Lung microvascular endothelial cell (primary cell): ENCODE measurements around the gene ABAT. TPM values are rescaled to one million over a fixed set of nuclear protein-coding genes. Genes with fewer than 3 reads are reported as not detected.
"Not testable (repeated sequence)": the region's sequence is repeated elsewhere in the genome, so short reads cannot be mapped to it uniquely, and the experiment has no call there.

Source experiments
- DNase-seq, 2 donors: peaks; one replicate each; pipeline versions ENCODE4 v3.0.0 to v3.0.0-alpha.2; 2010; ENCODE audit warnings: low read depth in 2 of 2
- total RNA-seq: library from RNA; depleted of rRNA; stranded (reverse); fragments of >200 nt; gene quantifications from 2 replicates; pipeline ENCODE4 v1.2.1, GENCODE V29; 2014

ABAT gene
- total RNA-seq, 1 donor from 2014 or later = 1.6 TPM

GRCh38 chr16:8682551-8683259, 8.3 kb downstream of the ABAT start:
- DNase-seq = no peak

GRCh38 chr16:8683640-8684039, 9.2 kb downstream of the ABAT start:
- DNase-seq = no peak

- DNase-seq = no peak
These were observed 11.2 kb downstream of the ABAT start for GRCh38 chr16:8685617-8686016.

- no peak for DNase-seq
These were observed 11.7 kb downstream of the ABAT start for GRCh38 chr16:8686031-8686621.

- DNase-seq = no peak
These were observed 12.5 kb downstream of the ABAT start for GRCh38 chr16:8686879-8687278.

- DNase-seq = no peak
These were observed 15.3 kb downstream of the ABAT start for GRCh38 chr16:8689686-8690085.

DNA sequence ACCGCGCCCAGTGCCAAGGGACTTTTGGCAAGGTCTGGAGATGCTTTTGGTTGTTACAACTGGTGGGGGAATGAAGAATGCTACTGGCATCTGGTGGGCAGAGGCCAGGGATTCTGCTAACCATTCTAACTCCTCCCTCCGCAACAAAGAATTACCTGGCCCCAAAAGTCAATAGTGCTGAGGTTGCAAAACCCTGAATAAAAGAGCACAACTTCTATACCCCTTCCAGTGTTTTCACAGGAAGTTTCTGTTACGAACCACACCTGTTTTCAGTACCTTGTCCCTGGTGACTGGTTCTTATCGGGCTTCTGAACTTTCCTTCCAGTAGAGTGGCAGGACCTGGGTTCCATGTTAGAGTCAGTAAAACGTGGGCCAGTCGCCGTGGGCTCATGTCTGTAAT, 17.3 kb downstream of the ABAT start:
- no peak for DNase-seq

- no peak for DNase-seq
These were observed 20.6 kb downstream of the ABAT start for GRCh38 chr16:8694795-8695728.

DNA sequence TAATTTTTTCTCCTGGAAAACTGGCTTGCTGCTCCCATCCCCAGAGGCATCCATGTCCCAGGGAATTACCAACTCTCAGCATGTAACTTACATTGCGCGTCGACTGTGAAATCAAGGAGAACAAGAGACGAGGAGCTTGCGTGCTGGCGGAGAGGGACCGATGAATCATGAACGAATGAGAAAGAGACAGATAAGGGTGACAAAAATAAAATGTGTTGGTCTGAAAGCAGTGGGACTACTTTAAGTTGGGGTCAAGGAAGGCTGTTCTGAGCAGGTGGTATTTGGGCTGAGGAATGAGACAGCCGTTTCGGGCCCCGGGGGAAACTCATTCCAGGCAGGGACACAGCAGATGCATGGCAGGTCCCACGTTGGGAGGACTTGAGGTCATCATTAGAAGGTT, 22.5 kb downstream of the ABAT start:
- DNase-seq = no peak

- no peak for DNase-seq
These were observed 23.5 kb downstream of the ABAT start for GRCh38 chr16:8697965-8698364.

GRCh38 chr16:8703693-8704092, 29.3 kb downstream of the ABAT start:
- no peak for DNase-seq

- no peak for DNase-seq
These were observed 29.7 kb downstream of the ABAT start for GRCh38 chr16:8704098-8704497.

DNA sequence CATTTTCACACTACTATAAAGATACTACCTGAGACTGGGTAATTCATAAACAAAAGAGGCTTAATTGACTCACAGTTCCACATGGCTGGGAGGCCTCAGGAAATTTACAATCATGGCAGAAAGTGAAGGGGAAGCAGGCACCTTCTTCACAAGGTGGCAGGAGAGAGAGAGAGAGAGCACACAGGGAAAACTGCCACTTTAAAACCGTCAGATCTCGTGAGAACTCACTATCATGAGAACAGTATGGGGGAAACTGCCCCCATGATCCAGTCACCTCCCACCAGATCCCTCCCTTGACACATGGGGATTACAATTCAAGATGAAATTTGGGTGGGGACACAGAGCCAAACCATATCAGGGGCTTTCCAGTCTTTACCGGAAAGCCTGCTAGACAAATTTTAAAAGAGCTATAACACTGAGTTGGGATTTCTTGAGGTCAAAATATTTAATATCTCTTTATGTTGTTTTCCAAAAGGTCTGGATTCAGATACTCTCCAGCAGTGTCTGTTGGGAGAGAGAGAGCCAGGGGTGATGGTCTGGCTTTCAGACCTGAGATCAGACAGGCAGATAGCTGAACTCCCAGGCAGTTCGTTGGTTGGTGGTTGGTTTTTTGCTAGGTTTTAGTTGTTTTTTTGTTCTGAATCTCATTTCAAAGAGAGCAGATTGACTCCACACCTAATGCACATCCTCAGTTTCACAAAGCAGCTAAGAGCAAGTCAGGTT, 30.8 kb downstream of the ABAT start:
- DNase-seq = not testable (repeated sequence)

GRCh38 chr16:8708536-8708935, 34.1 kb downstream of the ABAT start:
- no peak for DNase-seq

- DNase-seq = no peak
These were observed 38.4 kb downstream of the ABAT start for GRCh38 chr16:8712589-8713361.

- DNase-seq = no peak
These were observed 39.3 kb downstream of the ABAT start for GRCh38 chr16:8713635-8714172.

GRCh38 chr16:8714174-8714573, 39.8 kb downstream of the ABAT start:
- DNase-seq = no peak

DNA sequence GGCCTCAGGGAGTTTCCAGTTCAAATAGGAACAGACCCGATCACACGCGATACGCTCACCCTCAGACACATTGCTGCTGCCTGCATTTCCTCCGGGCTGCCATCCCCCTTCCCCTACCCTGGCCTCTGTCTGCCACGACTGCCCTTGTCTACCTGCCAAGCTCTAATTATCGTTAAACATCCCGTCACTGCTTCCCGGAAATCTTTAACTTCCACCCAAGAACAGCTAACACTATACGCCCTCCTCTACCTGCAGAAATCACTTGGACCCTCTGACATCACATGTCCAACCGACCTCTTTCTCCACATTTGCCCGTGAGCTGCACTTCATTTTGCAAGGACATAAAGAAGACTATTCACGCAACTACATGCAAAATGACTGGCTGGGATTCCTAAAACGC, 40.4 kb downstream of the ABAT start:
- DNase-seq = no peak

DNA sequence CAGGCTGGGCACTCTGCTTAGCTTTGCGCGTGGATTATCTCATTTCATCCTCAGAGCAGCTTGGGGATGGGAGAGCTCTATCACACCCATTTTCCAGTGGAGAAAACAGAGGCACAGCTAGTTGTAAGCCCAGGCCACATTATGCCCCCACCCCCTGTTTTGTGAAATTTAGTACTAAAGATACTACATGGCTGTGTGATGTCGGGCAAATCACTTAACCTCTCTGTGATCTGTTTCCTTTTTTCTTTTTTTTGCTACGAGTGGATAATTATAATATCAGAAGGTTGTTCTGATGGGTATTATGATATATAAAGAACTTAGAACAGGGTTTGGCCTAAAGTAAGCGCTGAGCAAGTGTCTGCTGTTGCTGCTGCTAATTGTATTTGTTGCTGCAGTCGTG, 41.6 kb downstream of the ABAT start:
- DNase-seq = no peak

GRCh38 chr16:8716592-8716991, 42.2 kb downstream of the ABAT start:
- no peak for DNase-seq

DNA sequence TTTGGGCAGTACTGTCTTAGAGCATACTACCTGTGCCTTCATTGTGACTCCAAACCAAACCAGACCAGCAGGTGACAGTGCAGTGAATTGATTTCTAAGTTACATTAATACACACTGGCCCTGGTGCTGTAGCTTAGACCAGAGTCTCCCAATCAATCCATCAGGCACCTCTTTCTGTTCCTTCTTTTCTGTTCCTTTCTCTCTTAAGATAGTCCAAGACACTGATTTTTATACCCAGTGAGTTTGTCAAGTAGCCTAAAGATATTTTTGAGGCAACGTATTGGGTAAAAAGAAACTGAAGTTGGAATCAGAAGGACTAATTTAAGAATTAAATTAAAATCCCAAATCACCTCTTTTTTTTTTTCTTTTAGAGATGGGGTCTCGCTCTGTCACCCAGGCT, 43.1 kb downstream of the ABAT start:
- no peak for DNase-seq
